Adrenal gland (tissue), 12 donors: ENCODE results near the gene SUGP1. TPM values are rescaled to one million over a fixed set of nuclear protein-coding genes. Genes with fewer than 3 reads are reported as not detected.

ENCODE experiments used
- DNase-seq, 7 donors: peaks; one replicate each; pipeline ENCODE4 v3.0.0-alpha.2; 2019 to 2020
- H3K27ac ChIP-seq, 5 donors: fragments of 200-600 bp; sonication (generic) in 4 of 5; 1 replicate in 3 of 5; 2 replicates in 2 of 5; pipeline versions ENCODE4 v1.5.1 to v1.8.0; 2016 to 2020; ENCODE audit warnings: mild to moderate bottlenecking in 1 of 5
- H3K27me3 ChIP-seq: fragments of 200-600 bp; 2 replicates; pipeline ENCODE4 v1.8.0; 2021
- H3K36me3 ChIP-seq, 2 donors: fragments of 200-600 bp; replicated peaks in 1 of 2; 1 replicate in 1 of 2; 2 replicates in 1 of 2; pipeline versions ENCODE4 v1.5.1 to v1.8.0; 2018 to 2022
- H3K4me1 ChIP-seq, 2 donors: fragments of 200-600 bp; replicated peaks in 1 of 2; 1 replicate in 1 of 2; 2 replicates in 1 of 2; pipeline versions ENCODE4 v1.5.1 to v1.8.0; 2018 to 2021
- H3K4me3 ChIP-seq, 4 donors: fragments of 200-600 bp; sonication (generic) in 3 of 4; one replicate each; pipeline ENCODE4 v1.5.1; 2016 to 2018
- H3K9me3 ChIP-seq, 3 donors: fragments of 200-600 bp; sonication (generic) in 1 of 3; replicated peaks in 1 of 3; 1 replicate in 2 of 3; 2 replicates in 1 of 3; pipeline versions ENCODE4 v1.5.1 to v1.8.0; 2016 to 2021
- CTCF ChIP-seq, 6 experiments: fragments of 450-650 bp in 4 of 6; fragments of 200-600 bp in 2 of 6; sonication (generic) in 1 of 6; IDR thresholded peaks; 1 replicate in 5 of 6; 2 replicates in 1 of 6; pipeline versions ENCODE4 v1.5.1 to v1.8.0; 2016 to 2021; ENCODE audit warnings: antibody characterized with exemption in 6 of 6, mild to moderate bottlenecking in 2 of 6, moderate library complexity in 1 of 6
- POLR2A ChIP-seq, 2 donors: fragments of 450-650 bp; IDR thresholded peaks; one replicate each; pipeline ENCODE4 v1.6.1; 2017; ENCODE audit warnings: antibody characterized with exemption in 2 of 2, mild to moderate bottlenecking in 2 of 2, moderate library complexity in 1 of 2
- WGBS, 4 donors: extraction: QIAGEN DNeasy Blood & Tissue Kit in 2 of 4; methylation state at CpG; one replicate each; pipeline versions ENCODE4 v1.1.5 to v1.1.7; 2013 to 2017; 5-methylcytosine and 5-hydroxymethylcytosine counted together
- intact Hi-C, 2 donors: fragments of 100-400 bp; cut with DNase I; formaldehyde crosslinking; loops; one replicate each; pipeline versions ENCODE4 v1.14.1 to v1.15.0; 2022 to 2023
- polyA plus RNA-seq, 3 donors: library from polyadenylated mRNA; stranded (reverse); fragments of 200-250 nt in 2 of 3; fragments of 350-450 nt in 1 of 3; fragmentation: Illumina TruSeq in 1 of 3; extraction: RNeasy Lipid Tissue Mini Kit (QIAGEN cat#74804) in 1 of 3; gene quantifications; one replicate each; pipeline ENCODE4 v1.2.3, GENCODE V29; 2013 to 2014
- total RNA-seq, 9 donors: library from RNA; depleted of rRNA in 4 of 9; stranded (reverse); fragments of >200 nt in 4 of 9; fragments of 120-200 nt in 1 of 9; fragmentation: NEBNext Ultra II Directional in 1 of 9; extraction: Animal tissue kit (Norgen Biotek cat#: 25700) in 1 of 9; gene quantifications; one replicate each; pipeline versions ENCODE4 v1.1.0 to v1.2.4, GENCODE V29; 2013 to 2023
- donor health status: healthy with polysubstance abuse.
- donor health status: Bipolar disorder and iron deficiency.
- donor health status: DM: yes; HTN: yes; CAD: no.
- donor health status: DM: no; HTN: no; CAD: no.
- donor health status: DM: no; HTN: no; CAD: no.
- donor health status: DM: yes; HTN: yes; CAD: no.

Gene SUGP1
- total and polyA plus RNA-seq, 12 donors: 25.5 to 130 (median 60.5) TPM

- Histone ChIP-seq H3K27ac (no peak overlapping the region), H3K4me1 (peaks cover 0 to 1% of the 10 kb centered on the region in 2 donors), H3K4me3 (no peak overlapping the region), H3K36me3 (peaks cover 0 to 99% of the 10 kb centered on the region in 2 donors), H3K9me3 (no peaks in the 10 kb centered on the region), H3K27me3 (no peaks in the 10 kb centered on the region)
- no peak for DNase-seq
- intact Hi-C loops: loop anchor here in 1 of 2 donors (10.0 kb wide), 2 partner anchors 148 to 198 kb away; partner anchors contain the start of genes BORCS8 and RFXANK
- WGBS, 4 donors: 47 to 63% (median 56%) methylated on average over 3 to 7 of the region's 7 CpGs
- TF ChIP-seq CTCF (IDR thresholded peaks at IDR 0.05) (peak in 1 of 6 experiments; percentile 39), POLR2A (IDR thresholded peaks at IDR 0.05) (no peak)
Observed at GRCh38 chr19:19343016-19343362, 22.7 kb upstream of the SUGP1 start.

- Histone ChIP-seq H3K27ac (no peak overlapping the region), H3K36me3 (peaks cover 0 to 99% of the 10 kb centered on the region in 2 donors), H3K9me3 (no peaks in the 10 kb centered on the region), H3K4me3 (no peak overlapping the region), H3K27me3 (no peaks in the 10 kb centered on the region), H3K4me1 (peaks cover 0 to 4% of the 10 kb centered on the region in 2 donors)
- intact Hi-C loops: loop anchor here in 1 of 2 donors (10.0 kb wide), 2 partner anchors 148 to 198 kb away; partner anchors contain the start of genes BORCS8 and RFXANK
- TF ChIP-seq POLR2A (IDR thresholded peaks at IDR 0.05) (no peak), CTCF (IDR thresholded peaks at IDR 0.05) (peak; percentile 77 to 90 (median 86))
- peak; percentile 73 to 90 (median 81) for DNase-seq
- 61 to 70% (median 63%) methylated on average over 16 to 28 of the region's 28 CpGs; no CpG with 5 or more reads in 1 of the 4 donors for whole genome bisulfite sequencing, 4 donors
Observed at GRCh38 chr19:19342086-19343015, 22.0 kb upstream of the SUGP1 start.

GRCh38 chr19:19341026-19341425 is 20.7 kb upstream of the SUGP1 start:
- intact Hi-C loops: loop anchor here in 1 of 2 donors (10.0 kb wide), 2 partner anchors 146 to 196 kb away; partner anchors contain the start of genes BORCS8 and RFXANK
- 86 to 94% (median 93%) methylated on average over 1 to 11 of the region's 11 CpGs for WGBS, 4 donors

More at GRCh38 chr19:19341026-19341425, 20.7 kb upstream of the SUGP1 start:
- Histone ChIP-seq H3K36me3 (peaks cover 0 to 99% of the 10 kb centered on the region in 2 donors), H3K27me3 (no peaks in the 10 kb centered on the region), H3K27ac (no peak overlapping the region), H3K4me1 (peaks cover 0 to 4% of the 10 kb centered on the region in 2 donors), H3K9me3 (no peaks in the 10 kb centered on the region), H3K4me3 (no peak overlapping the region)
- DNase-seq: no peak
- TF ChIP-seq POLR2A (IDR thresholded peaks at IDR 0.05): no peak
- no peak for TF ChIP-seq CTCF (IDR thresholded peaks at IDR 0.05)
